ENCODE data around the gene KISS1.
A peak's percentile ranks its signal among the peaks of the same experiment; 100 is the strongest.
"Not testable (repeated sequence)": the region's sequence is repeated elsewhere in the genome, so short reads cannot be mapped to it uniquely, and the experiment has no call there.

Gene KISS1

GRCh38 chr1:204196068-204196795, at the start of gene KISS1:
KISS1 (minus strand) TSS chr1:204196491; CDS start chr1:204192876, 3,615 bp downstream.
- no peak for FAIRE-seq
- no peak for DNase-seq (ENCODE audit: insufficient read length, low spot score)
- no peak for TF ChIP-seq POLR2A (IDR thresholded peaks at IDR 0.05; ENCODE audit: low read depth, low read length)

GRCh38 chr1:204242920-204243319, 46.6 kb upstream of the KISS1 start:
- DNase-seq (ENCODE audit: insufficient read length, low spot score) (no peak), FAIRE-seq (no peak)
- TF ChIP-seq POLR2A (IDR thresholded peaks at IDR 0.05; ENCODE audit: low read depth, low read length): no peak

- DNase-seq (ENCODE audit: insufficient read length, low spot score) (no peak), FAIRE-seq (no peak)
- TF ChIP-seq POLR2A (IDR thresholded peaks at IDR 0.05; ENCODE audit: low read depth, low read length): no peak
Measured at GRCh38 chr1:204241914-204242313, 45.6 kb upstream of the KISS1 start.

- DNase-seq (ENCODE audit: insufficient read length, low spot score) (peak; percentile 27), FAIRE-seq (no peak)
- TF ChIP-seq POLR2A (IDR thresholded peaks at IDR 0.05; ENCODE audit: low read depth, low read length): no peak
Measured at GRCh38 chr1:204241050-204241449, 44.8 kb upstream of the KISS1 start.

- TF ChIP-seq POLR2A (IDR thresholded peaks at IDR 0.05; ENCODE audit: low read depth, low read length): no peak
- no peak for FAIRE-seq
- no peak for DNase-seq (ENCODE audit: insufficient read length, low spot score)
Measured at GRCh38 chr1:204240233-204240632, 43.9 kb upstream of the KISS1 start.

GRCh38 chr1:204239401-204239800, 43.1 kb upstream of the KISS1 start:
- FAIRE-seq; DNase-seq (ENCODE audit: insufficient read length, low spot score): not testable (repeated sequence)

- DNase-seq (ENCODE audit: insufficient read length, low spot score); FAIRE-seq: not testable (repeated sequence)
Measured at GRCh38 chr1:204238520-204238919, 42.2 kb upstream of the KISS1 start.

GRCh38 chr1:204237515-204237914, 41.2 kb upstream of the KISS1 start:
- not testable (repeated sequence) for FAIRE-seq; DNase-seq (ENCODE audit: insufficient read length, low spot score)

- FAIRE-seq (no peak), DNase-seq (ENCODE audit: insufficient read length, low spot score) (no peak)
- TF ChIP-seq POLR2A (IDR thresholded peaks at IDR 0.05; ENCODE audit: low read depth, low read length): no peak
Measured at GRCh38 chr1:204232526-204232925, 36.2 kb upstream of the KISS1 start.

- TF ChIP-seq POLR2A (IDR thresholded peaks at IDR 0.05; ENCODE audit: low read depth, low read length): no peak
- no peak for FAIRE-seq
- no peak for DNase-seq (ENCODE audit: insufficient read length, low spot score)
Measured at GRCh38 chr1:204230211-204230610, 33.9 kb upstream of the KISS1 start.

- FAIRE-seq (no peak), DNase-seq (ENCODE audit: insufficient read length, low spot score) (no peak)
- TF ChIP-seq POLR2A (IDR thresholded peaks at IDR 0.05; ENCODE audit: low read depth, low read length): no peak
Measured at GRCh38 chr1:204228896-204229295, 32.6 kb upstream of the KISS1 start.

- FAIRE-seq: no peak
- no peak for TF ChIP-seq POLR2A (IDR thresholded peaks at IDR 0.05; ENCODE audit: low read depth, low read length)
- DNase-seq (ENCODE audit: insufficient read length, low spot score): no peak
Measured at GRCh38 chr1:204227996-204228785, 31.9 kb upstream of the KISS1 start.

- TF ChIP-seq POLR2A (IDR thresholded peaks at IDR 0.05; ENCODE audit: low read depth, low read length): no peak
- FAIRE-seq: no peak
- no peak for DNase-seq (ENCODE audit: insufficient read length, low spot score)
Measured at GRCh38 chr1:204227351-204227750, 31.1 kb upstream of the KISS1 start.

- FAIRE-seq: no peak
- no peak for TF ChIP-seq POLR2A (IDR thresholded peaks at IDR 0.05; ENCODE audit: low read depth, low read length)
Measured at GRCh38 chr1:204225841-204226735, 29.8 kb upstream of the KISS1 start.

More at GRCh38 chr1:204225841-204226735, 29.8 kb upstream of the KISS1 start:
- no peak for DNase-seq (ENCODE audit: insufficient read length, low spot score)
